Fibroblast of mammary gland (primary cell): ENCODE data around the gene CCDC158.
"Not testable (repeated sequence)": the region's sequence is repeated elsewhere in the genome, so short reads cannot be mapped to it uniquely, and the experiment has no call there.

Source experiments
- DNase-seq: peaks from one replicate; pipeline ENCODE4 v3.0.0-alpha.2; 2010; ENCODE audit warnings: low read depth
- H3K4me3 ChIP-seq: 2 replicates; pipeline ENCODE4 v1.5.1; 2011; ENCODE audit warnings: low read depth, mild to moderate bottlenecking, low read length, moderate library complexity; ENCODE audit not compliant: control insufficient read depth
- TF ChIP-seq, protein P1 (sequence below): conservative IDR thresholded peaks from 2 replicates; pipeline ENCODE4 v1.5.1; 2011; ENCODE audit warnings: low read depth, low read length, inconsistent platforms; ENCODE audit not compliant: control insufficient read depth, insufficient read depth

The CCDC158 gene

DNA sequence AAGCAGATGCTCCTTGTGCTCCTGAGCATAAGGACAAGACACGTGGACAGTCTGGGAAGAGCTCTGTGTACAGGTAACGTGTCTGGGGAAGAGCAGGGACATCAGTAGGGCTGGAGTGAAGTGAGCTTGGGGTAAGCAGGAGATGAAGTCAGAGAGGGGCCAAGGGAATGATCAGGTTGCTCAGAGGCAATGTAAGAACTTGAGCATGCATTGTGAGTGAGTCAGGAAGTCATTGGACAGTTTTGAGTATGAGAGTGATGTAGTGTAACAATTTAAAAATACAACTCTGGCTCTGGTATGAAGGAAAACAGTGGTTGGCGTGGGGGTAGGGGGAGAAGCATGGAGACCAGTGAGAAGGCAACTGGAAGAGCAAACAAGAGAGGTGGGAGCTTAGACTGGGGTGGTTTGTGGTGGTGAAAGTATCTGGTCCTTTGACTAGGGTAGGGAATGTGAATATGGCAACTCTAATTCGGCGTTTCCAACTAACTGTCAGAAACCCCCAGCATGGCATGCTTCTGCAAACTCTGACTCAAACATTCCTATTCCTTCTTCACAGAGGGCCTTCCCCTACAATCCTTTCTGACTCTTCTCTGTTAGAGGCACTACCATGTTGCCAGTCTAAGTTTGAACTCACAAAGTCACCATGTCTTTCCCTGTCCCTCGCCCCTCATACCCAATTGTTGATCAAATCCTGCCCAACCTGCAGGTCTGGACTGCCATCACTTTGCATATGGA lies 57.2 kb downstream of the CCDC158 start:
- DNase-seq = no peak
- no peak overlapping the region for H3K4me3 ChIP-seq
- TF ChIP-seq, protein P1, sequence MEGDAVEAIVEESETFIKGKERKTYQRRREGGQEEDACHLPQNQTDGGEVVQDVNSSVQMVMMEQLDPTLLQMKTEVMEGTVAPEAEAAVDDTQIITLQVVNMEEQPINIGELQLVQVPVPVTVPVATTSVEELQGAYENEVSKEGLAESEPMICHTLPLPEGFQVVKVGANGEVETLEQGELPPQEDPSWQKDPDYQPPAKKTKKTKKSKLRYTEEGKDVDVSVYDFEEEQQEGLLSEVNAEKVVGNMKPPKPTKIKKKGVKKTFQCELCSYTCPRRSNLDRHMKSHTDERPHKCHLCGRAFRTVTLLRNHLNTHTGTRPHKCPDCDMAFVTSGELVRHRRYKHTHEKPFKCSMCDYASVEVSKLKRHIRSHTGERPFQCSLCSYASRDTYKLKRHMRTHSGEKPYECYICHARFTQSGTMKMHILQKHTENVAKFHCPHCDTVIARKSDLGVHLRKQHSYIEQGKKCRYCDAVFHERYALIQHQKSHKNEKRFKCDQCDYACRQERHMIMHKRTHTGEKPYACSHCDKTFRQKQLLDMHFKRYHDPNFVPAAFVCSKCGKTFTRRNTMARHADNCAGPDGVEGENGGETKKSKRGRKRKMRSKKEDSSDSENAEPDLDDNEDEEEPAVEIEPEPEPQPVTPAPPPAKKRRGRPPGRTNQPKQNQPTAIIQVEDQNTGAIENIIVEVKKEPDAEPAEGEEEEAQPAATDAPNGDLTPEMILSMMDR = no peak

DNA sequence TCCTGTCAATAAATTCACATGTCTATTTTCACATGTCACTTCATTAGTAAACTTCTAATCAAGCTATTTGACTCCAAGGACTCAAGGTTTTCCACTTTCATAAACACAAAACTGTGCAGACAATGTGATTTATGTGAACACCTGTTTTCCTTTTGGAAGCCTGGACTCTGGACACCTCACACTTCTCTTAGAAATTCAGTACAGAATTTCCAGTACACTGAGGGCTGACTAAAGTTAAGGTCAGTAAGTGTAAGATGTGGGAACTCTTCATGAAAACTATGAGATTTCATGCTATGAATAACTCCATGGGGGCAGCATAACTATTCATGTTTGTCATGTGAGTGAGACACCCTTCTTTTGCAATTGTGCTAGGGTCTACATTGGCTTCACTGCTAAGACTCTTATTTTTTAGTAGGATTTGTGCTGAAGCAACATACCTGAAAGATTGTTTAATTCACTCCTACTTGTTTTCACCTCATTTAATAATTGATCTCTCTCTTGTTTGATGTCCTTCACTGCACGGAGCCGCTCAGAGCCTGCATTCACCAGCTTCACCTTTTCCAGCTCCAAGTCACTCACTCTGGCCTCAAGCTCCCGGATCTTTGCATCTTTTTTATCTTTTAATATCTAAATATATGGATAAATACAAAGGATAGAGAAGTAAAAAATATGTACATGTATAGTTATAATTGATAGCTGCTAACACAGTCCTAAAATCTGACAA lies 59.1 kb downstream of the CCDC158 start:
- TF ChIP-seq, protein P1 = no peak
- no peak for DNase-seq
- H3K4me3 ChIP-seq = no peak overlapping the region

DNA sequence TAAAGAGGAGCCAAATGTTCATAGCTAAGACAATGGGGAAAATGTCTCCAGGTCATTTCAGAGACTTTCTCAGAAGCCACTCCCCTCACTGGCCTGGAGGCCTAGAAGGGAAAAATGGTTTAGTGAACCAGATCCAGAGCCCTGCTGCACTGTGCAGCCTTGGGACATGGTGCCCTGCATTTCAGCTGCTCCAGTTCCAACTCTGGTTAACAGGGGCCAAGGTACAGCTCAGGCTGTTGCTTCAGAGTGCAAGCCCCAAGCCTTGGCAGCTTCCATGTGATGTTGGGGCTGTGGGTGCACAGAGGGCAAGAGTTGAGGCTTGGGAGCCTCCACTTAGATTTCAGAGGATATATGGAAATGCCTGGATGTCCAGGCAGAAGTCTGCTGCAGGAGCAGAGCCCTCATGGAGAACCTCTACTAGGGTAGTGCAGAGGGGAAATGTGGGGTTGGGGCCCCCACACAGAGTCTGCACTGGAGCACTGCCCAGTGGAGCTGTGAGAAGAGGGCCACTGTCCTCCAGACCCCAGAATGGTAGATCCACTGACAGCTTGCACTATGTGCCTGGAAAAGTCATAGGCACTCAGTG lies 61.0 kb downstream of the CCDC158 start:
- not testable (repeated sequence) for DNase-seq

GRCh38 chr4:76357981-76358380 lies 63.0 kb downstream of the CCDC158 start:
- no peak overlapping the region for H3K4me3 ChIP-seq
- TF ChIP-seq, protein P1 = no peak
- DNase-seq = no peak

More for the DNA sequence above, 61.0 kb downstream of the CCDC158 start:
- not testable (repeated sequence) for H3K4me3 ChIP-seq

DNA sequence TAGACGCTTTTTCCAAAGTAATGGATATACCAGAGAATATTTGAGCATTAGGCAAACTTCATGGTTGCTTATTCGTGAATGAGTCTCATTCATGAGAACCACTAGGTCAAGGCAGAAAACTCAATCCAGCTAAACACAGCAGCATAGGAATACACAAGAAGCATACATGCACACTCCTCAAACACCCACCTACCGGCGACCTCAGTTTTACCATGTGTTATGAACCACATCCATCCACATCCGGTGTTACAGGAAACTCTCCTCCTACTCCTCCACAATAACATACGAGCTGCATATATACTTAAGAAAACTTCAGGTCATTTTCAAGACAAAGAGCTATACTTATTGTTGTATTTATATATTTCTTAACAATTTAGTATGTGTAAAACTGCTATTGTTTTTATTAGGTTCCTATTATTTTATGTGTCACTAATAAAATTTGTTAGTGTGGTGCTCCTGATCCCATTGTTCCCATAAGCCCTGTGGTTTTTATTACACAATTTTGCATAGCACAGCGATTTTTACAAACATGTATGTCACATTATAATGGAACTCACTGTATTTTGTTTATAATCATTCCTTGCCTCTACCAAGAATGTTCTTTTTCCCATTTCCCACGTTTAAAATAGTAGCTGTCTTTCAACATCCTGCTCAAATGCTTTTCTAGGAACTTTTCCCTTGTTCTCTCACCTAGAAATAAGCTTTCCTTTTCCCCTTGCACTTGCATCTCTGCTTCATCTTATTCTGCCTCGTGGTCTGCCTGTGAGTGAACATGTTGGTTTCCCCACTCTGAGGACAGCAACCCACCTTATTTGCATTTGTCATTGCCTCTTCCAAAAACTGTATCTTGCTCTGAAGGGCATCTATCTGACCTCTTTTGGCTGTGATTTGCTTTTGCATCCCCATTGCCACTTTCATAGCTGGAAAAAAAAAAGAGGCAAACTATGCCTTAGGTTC lies 66.1 kb downstream of the CCDC158 start:
- DNase-seq = no peak
- H3K4me3 ChIP-seq = no peak overlapping the region
- TF ChIP-seq, protein P1 = no peak

- no peak overlapping the region for H3K4me3 ChIP-seq
- DNase-seq = no peak
- TF ChIP-seq, protein P1 = no peak
These were observed 78.1 kb downstream of the CCDC158 start for GRCh38 chr4:76342803-76343202.
